Muscle layer of colon (tissue), 2 donors: ENCODE measurements around the gene PLEKHN1.

Experiments used
- H3K27ac ChIP-seq: one replicate; pipeline ENCODE4 v1.7.0; 2013; ENCODE audit warnings: low read depth, mild to moderate bottlenecking, low read length, moderate library complexity
- H3K27me3 ChIP-seq, 2 donors: one replicate each; pipeline ENCODE4 v1.7.0; 2013; ENCODE audit warnings: low read length in 2 of 2, mild to moderate bottlenecking in 2 of 2; ENCODE audit not compliant: insufficient read depth in 2 of 2, control insufficient read depth in 1 of 2
- H3K36me3 ChIP-seq: one replicate; pipeline ENCODE4 v1.7.0; 2013; ENCODE audit warnings: mild to moderate bottlenecking, low read length; ENCODE audit not compliant: insufficient read depth
- H3K4me1 ChIP-seq: one replicate; pipeline ENCODE4 v1.7.0; 2013; ENCODE audit warnings: mild to moderate bottlenecking, low read length; ENCODE audit not compliant: insufficient read depth
- H3K4me3 ChIP-seq, 2 donors: one replicate each; pipeline ENCODE4 v1.7.0; 2013; ENCODE audit warnings: low read length in 2 of 2, low read depth in 1 of 2, mild to moderate bottlenecking in 1 of 2, moderate library complexity in 1 of 2
- H3K9ac ChIP-seq: one replicate; pipeline ENCODE4 v1.7.0; 2013; ENCODE audit warnings: low read length
- H3K9me3 ChIP-seq: one replicate; pipeline ENCODE4 v1.7.0; 2013; ENCODE audit warnings: mild to moderate bottlenecking, low read length
- donor health status: abdominal sarcoma.
- donor health status: Adenocarcinoma of cecum.

Gene PLEKHN1

GRCh38 chr1:966135-966703 is at the start of gene PLEKHN1:
PLEKHN1 (plus strand) TSS chr1:966482; CDS start chr1:966532, 50 bp downstream.
- H3K27ac ChIP-seq: no peak within 1 kb of the TSS
- H3K9ac ChIP-seq: no peak within 1 kb of the TSS
- H3K9me3 ChIP-seq: no peaks in the 10 kb centered on the region
- no peaks in the 10 kb centered on the region for H3K4me1 ChIP-seq
- peak within 1 kb of the TSS; percentile 31 to 65 for H3K4me3 ChIP-seq
- no peaks in the 10 kb centered on the region for H3K36me3 ChIP-seq
- H3K27me3 ChIP-seq: peaks cover 17 to 45% of the 10 kb centered on the region in 2 donors

GRCh38 chr1:917076-917459 is 49.2 kb upstream of the PLEKHN1 start:
- Histone ChIP-seq H3K36me3 (no peaks in the 10 kb centered on the region), H3K27me3 (peaks cover 5 to 50% of the 10 kb centered on the region in 2 donors), H3K9me3 (no peaks in the 10 kb centered on the region), H3K4me1 (peaks cover 17% of the 10 kb centered on the region), H3K9ac (no peak overlapping the region), H3K27ac (no peak overlapping the region), H3K4me3 (no peak overlapping the region)

GRCh38 chr1:917466-918091 is 48.7 kb upstream of the PLEKHN1 start:
- H3K9me3 ChIP-seq: no peaks in the 10 kb centered on the region
- no peak overlapping the region for H3K9ac ChIP-seq
- H3K4me3 ChIP-seq: no peak overlapping the region
- no peak overlapping the region for H3K27ac ChIP-seq
- H3K4me1 ChIP-seq: peaks cover 17% of the 10 kb centered on the region
- H3K36me3 ChIP-seq: no peaks in the 10 kb centered on the region
- H3K27me3 ChIP-seq: peaks cover 10 to 55% of the 10 kb centered on the region in 2 donors

- peaks cover 12 to 63% of the 10 kb centered on the region in 2 donors for H3K27me3 ChIP-seq
- no peak overlapping the region for H3K9ac ChIP-seq
- H3K4me1 ChIP-seq: peaks cover 22% of the 10 kb centered on the region
- no peaks in the 10 kb centered on the region for H3K36me3 ChIP-seq
- H3K9me3 ChIP-seq: no peaks in the 10 kb centered on the region
- no peak overlapping the region for H3K4me3 ChIP-seq
- no peak overlapping the region for H3K27ac ChIP-seq
Observed at GRCh38 chr1:918353-918752, 47.9 kb upstream of the PLEKHN1 start.

GRCh38 chr1:918843-919242 is 47.4 kb upstream of the PLEKHN1 start:
- peaks cover 23% of the 10 kb centered on the region for H3K4me1 ChIP-seq
- H3K9me3 ChIP-seq: no peaks in the 10 kb centered on the region
- H3K27me3 ChIP-seq: peaks cover 12 to 63% of the 10 kb centered on the region in 2 donors
- H3K9ac ChIP-seq: no peak overlapping the region
- no peak overlapping the region for H3K4me3 ChIP-seq
- H3K27ac ChIP-seq: no peak overlapping the region
- H3K36me3 ChIP-seq: no peaks in the 10 kb centered on the region

GRCh38 chr1:919271-919872 is 46.9 kb upstream of the PLEKHN1 start:
- H3K27ac ChIP-seq: no peak overlapping the region
- no peaks in the 10 kb centered on the region for H3K36me3 ChIP-seq
- H3K9me3 ChIP-seq: no peaks in the 10 kb centered on the region
- H3K4me3 ChIP-seq: no peak overlapping the region
- no peak overlapping the region for H3K9ac ChIP-seq
- peaks cover 23% of the 10 kb centered on the region for H3K4me1 ChIP-seq
- H3K27me3 ChIP-seq: peaks cover 12 to 58% of the 10 kb centered on the region in 2 donors

- Histone ChIP-seq H3K27me3 (peaks cover 12 to 64% of the 10 kb centered on the region in 2 donors), H3K27ac (no peak overlapping the region), H3K4me1 (peaks cover 23% of the 10 kb centered on the region), H3K36me3 (no peaks in the 10 kb centered on the region), H3K9me3 (no peaks in the 10 kb centered on the region), H3K9ac (no peak overlapping the region), H3K4me3 (no peak overlapping the region)
Observed at GRCh38 chr1:920010-920409, 46.3 kb upstream of the PLEKHN1 start.

GRCh38 chr1:920521-920920 is 45.8 kb upstream of the PLEKHN1 start:
- no peak overlapping the region for H3K4me3 ChIP-seq
- H3K4me1 ChIP-seq: peaks cover 23% of the 10 kb centered on the region
- no peak overlapping the region for H3K9ac ChIP-seq
- no peaks in the 10 kb centered on the region for H3K36me3 ChIP-seq
- H3K27me3 ChIP-seq: peaks cover 12 to 68% of the 10 kb centered on the region in 2 donors
- H3K9me3 ChIP-seq: no peaks in the 10 kb centered on the region
- H3K27ac ChIP-seq: no peak overlapping the region

- no peak overlapping the region for H3K27ac ChIP-seq
- no peaks in the 10 kb centered on the region for H3K9me3 ChIP-seq
- peak overlapping the region in 1 of 2 donors; percentile 15 for H3K4me3 ChIP-seq
- H3K36me3 ChIP-seq: no peaks in the 10 kb centered on the region
- H3K4me1 ChIP-seq: peaks cover 23% of the 10 kb centered on the region
- H3K27me3 ChIP-seq: peaks cover 16 to 71% of the 10 kb centered on the region in 2 donors
- H3K9ac ChIP-seq: no peak overlapping the region
Observed at GRCh38 chr1:921011-921837, 45.1 kb upstream of the PLEKHN1 start.

- no peak within 1 kb of the TSS for H3K27ac ChIP-seq
- no peak within 1 kb of the TSS for H3K9ac ChIP-seq
- H3K4me1 ChIP-seq: peaks cover 23% of the 10 kb centered on the region
- H3K27me3 ChIP-seq: peaks cover 20 to 78% of the 10 kb centered on the region in 2 donors
- no peaks in the 10 kb centered on the region for H3K9me3 ChIP-seq
- no peaks in the 10 kb centered on the region for H3K36me3 ChIP-seq
- peak within 1 kb of the TSS; percentile 36 to 50 for H3K4me3 ChIP-seq
Observed at GRCh38 chr1:923131-923990, 42.9 kb upstream of the PLEKHN1 start, which contains the start of gene SAMD11. SAMD11 (plus strand) TSS chr1:923923; CDS start chr1:924432, 509 bp downstream.
